Type B pancreatic cell (in vitro differentiated cells): ENCODE results near the gene DPM3. TPM values are rescaled to one million over a fixed set of nuclear protein-coding genes. Genes with fewer than 3 reads are reported as not detected.

Source experiments
- DNase-seq: peaks from one replicate; pipeline ENCODE4 v3.0.0; 2021; ENCODE audit warnings: mixed read lengths; ENCODE audit not compliant: unreplicated experiment; ENCODE audit errors: extremely low spot score
- H3K27ac Mint-ChIP-seq: 2 replicates; pipeline ENCODE4 v1.8.0; 2021; ENCODE audit warnings: mild to moderate bottlenecking, mixed read lengths
- H3K27me3 Mint-ChIP-seq: 2 replicates; pipeline ENCODE4 v1.8.0; 2021; ENCODE audit warnings: mixed read lengths
- H3K36me3 Mint-ChIP-seq: 2 replicates; pipeline ENCODE4 v1.8.0; 2021; ENCODE audit warnings: mixed read lengths
- H3K4me1 Mint-ChIP-seq: one replicate; pipeline ENCODE4 v1.8.0; 2021; ENCODE audit warnings: mixed read lengths; ENCODE audit not compliant: unreplicated experiment
- H3K4me3 Mint-ChIP-seq: 2 replicates; pipeline ENCODE4 v1.8.0; 2021; ENCODE audit warnings: mild to moderate bottlenecking, mixed read lengths
- H3K9me3 Mint-ChIP-seq: 2 replicates; pipeline ENCODE4 v1.8.0; 2021; ENCODE audit warnings: mixed read lengths
- CTCF ChIP-seq: fragments of 200-600 bp; sonication (generic); conservative IDR thresholded peaks from 2 replicates; pipeline ENCODE4 v1.5.0; 2021; ENCODE audit warnings: antibody characterized with exemption, mild to moderate bottlenecking
- total RNA-seq: library from RNA; stranded (reverse); gene quantifications from 2 replicates; pipeline ENCODE4 v1.2.1, GENCODE V29; 2021; ENCODE audit warnings: low replicate concordance

Gene DPM3
- total RNA-seq, 1 donor from 2014 or later, result 75.3 TPM

- Mint-ChIP-seq H3K27ac (peak within 1 kb of the TSS; percentile 100), H3K27me3 (peaks cover 1% of the 10 kb centered on the region), H3K4me3 (peak within 1 kb of the TSS; percentile 100), H3K9me3 (no peaks in the 10 kb centered on the region), H3K4me1 (peaks cover 33% of the 10 kb centered on the region), H3K36me3 (peaks cover 23% of the 10 kb centered on the region)
- DNase-seq, result peak; percentile 99
- peak; percentile 68 for TF ChIP-seq CTCF
Observed at GRCh38 chr1:155135415-155136028, 4.8 kb downstream of the DPM3 start, which contains the start of gene SLC50A1. TSS of gene SLC50A1 (plus strand) at chr1:155135852. CDS start at chr1:155135912, 60 bp downstream.

- peak; percentile 76 for DNase-seq
- no peak for TF ChIP-seq CTCF
- H3K4me1 Mint-ChIP-seq, result peaks cover 34% of the 10 kb centered on the region
- peaks cover under 1% of the 10 kb centered on the region for H3K27me3 Mint-ChIP-seq
- peak overlapping the region; percentile 100 for H3K4me3 Mint-ChIP-seq
- H3K27ac Mint-ChIP-seq, result peak overlapping the region; percentile 100
- H3K9me3 Mint-ChIP-seq, result no peaks in the 10 kb centered on the region
- H3K36me3 Mint-ChIP-seq, result peaks cover 25% of the 10 kb centered on the region
Observed at GRCh38 chr1:155134880-155135414, 5.4 kb downstream of the DPM3 start.

GRCh38 chr1:155134322-155134721 is 6.0 kb downstream of the DPM3 start:
- Mint-ChIP-seq H3K27me3 (peaks cover 5% of the 10 kb centered on the region), H3K9me3 (no peaks in the 10 kb centered on the region), H3K4me1 (peaks cover 39% of the 10 kb centered on the region), H3K27ac (peak overlapping the region; percentile 100), H3K4me3 (peak overlapping the region; percentile 100), H3K36me3 (peaks cover 25% of the 10 kb centered on the region)
- no peak for TF ChIP-seq CTCF
- no peak for DNase-seq

GRCh38 chr1:155133799-155134281 is 6.5 kb downstream of the DPM3 start:
- Mint-ChIP-seq H3K4me3 (peak overlapping the region; percentile 66), H3K27me3 (peaks cover 5% of the 10 kb centered on the region), H3K27ac (peak overlapping the region; percentile 100), H3K4me1 (peaks cover 41% of the 10 kb centered on the region), H3K9me3 (no peaks in the 10 kb centered on the region), H3K36me3 (peaks cover 25% of the 10 kb centered on the region)
- TF ChIP-seq CTCF, result no peak
- no peak for DNase-seq

GRCh38 chr1:155131856-155132255 is 8.5 kb downstream of the DPM3 start:
- no peak for DNase-seq
- H3K4me3 Mint-ChIP-seq, result peak overlapping the region; percentile 70
- peaks cover 43% of the 10 kb centered on the region for H3K4me1 Mint-ChIP-seq
- H3K36me3 Mint-ChIP-seq, result peaks cover 21% of the 10 kb centered on the region
- H3K9me3 Mint-ChIP-seq, result no peaks in the 10 kb centered on the region
- peak overlapping the region; percentile 100 for H3K27ac Mint-ChIP-seq
- TF ChIP-seq CTCF, result no peak
- H3K27me3 Mint-ChIP-seq, result peaks cover 22% of the 10 kb centered on the region
